Fibroblast of lung (primary cell): ENCODE measurements around the gene UTS2B.

ENCODE experiments used
- EZH2 ChIP-seq: IDR thresholded peaks from 2 replicates; pipeline ENCODE4 v1.5.1; 2012; ENCODE audit warnings: low read length, control low read depth, mild to moderate bottlenecking; ENCODE audit errors: missing control alignments
- TF ChIP-seq, protein P1 (sequence below), 2 donors: IDR thresholded peaks in 1 of 2; conservative IDR thresholded peaks in 1 of 2; 1 replicate in 1 of 2; 2 replicates in 1 of 2; pipeline ENCODE4 v1.5.1; 2011 to 2012; ENCODE audit warnings: low read length in 2 of 2, control low read depth in 1 of 2, inconsistent platforms in 1 of 2, low read depth in 1 of 2, mild to moderate bottlenecking in 1 of 2

DNA sequence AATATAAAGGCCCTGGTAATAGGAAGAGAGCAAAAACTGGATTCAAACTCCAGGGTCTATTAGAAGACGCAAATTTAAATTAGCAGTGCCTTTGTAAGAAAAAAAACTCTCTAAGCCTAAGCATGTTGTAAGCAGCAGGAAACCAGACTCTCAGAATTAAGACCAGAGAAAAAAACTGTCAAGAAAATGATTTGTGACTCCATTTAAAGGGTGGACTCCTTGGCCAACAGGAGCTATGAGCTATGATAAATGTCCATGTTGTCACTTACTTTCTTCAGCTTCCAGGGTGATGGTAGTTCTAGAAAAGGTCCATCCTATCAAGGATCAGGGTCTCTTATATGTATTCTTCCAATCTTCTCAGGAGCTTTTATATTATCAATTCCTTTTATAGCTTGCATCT is 36.0 kb downstream of the UTS2B start:
- TF ChIP-seq EZH2: no peak
- TF ChIP-seq, protein P1, sequence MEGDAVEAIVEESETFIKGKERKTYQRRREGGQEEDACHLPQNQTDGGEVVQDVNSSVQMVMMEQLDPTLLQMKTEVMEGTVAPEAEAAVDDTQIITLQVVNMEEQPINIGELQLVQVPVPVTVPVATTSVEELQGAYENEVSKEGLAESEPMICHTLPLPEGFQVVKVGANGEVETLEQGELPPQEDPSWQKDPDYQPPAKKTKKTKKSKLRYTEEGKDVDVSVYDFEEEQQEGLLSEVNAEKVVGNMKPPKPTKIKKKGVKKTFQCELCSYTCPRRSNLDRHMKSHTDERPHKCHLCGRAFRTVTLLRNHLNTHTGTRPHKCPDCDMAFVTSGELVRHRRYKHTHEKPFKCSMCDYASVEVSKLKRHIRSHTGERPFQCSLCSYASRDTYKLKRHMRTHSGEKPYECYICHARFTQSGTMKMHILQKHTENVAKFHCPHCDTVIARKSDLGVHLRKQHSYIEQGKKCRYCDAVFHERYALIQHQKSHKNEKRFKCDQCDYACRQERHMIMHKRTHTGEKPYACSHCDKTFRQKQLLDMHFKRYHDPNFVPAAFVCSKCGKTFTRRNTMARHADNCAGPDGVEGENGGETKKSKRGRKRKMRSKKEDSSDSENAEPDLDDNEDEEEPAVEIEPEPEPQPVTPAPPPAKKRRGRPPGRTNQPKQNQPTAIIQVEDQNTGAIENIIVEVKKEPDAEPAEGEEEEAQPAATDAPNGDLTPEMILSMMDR (conservative IDR thresholded peaks at IDR 0.05 in 1 of 2, IDR thresholded peaks at IDR 0.05 in 1 of 2; ENCODE audit: low read depth in 1 of 2, low read length in 2 of 2): no peak
